Right lobe of liver (tissue), 4 donors: ENCODE results near the gene LIPA.
"Not testable (repeated sequence)": the region's sequence is repeated elsewhere in the genome, so short reads cannot be mapped to it uniquely, and the experiment has no call there.

Experiments
- CTCF ChIP-seq, 4 donors: fragments of 200-600 bp in 3 of 4; fragments of 450-650 bp in 1 of 4; IDR thresholded peaks; one replicate each; pipeline versions ENCODE4 v1.5.1 to v1.8.0; 2016 to 2022; ENCODE audit warnings: antibody characterized with exemption in 4 of 4, mild to moderate bottlenecking in 2 of 4
- POLR2A ChIP-seq: fragments of 450-650 bp; IDR thresholded peaks from one replicate; pipeline ENCODE4 v1.6.1; 2017; ENCODE audit warnings: antibody characterized with exemption, mild to moderate bottlenecking
- donor health status: DM: no; HTN: no; CAD: no.
- donor health status: DM: no; HTN: no; CAD: no.
- donor health status: DM: no; HTN: yes; CAD: no.

- not testable (repeated sequence) for TF ChIP-seq CTCF (IDR thresholded peaks at IDR 0.05); POLR2A
These were observed 4.0 kb downstream of the LIPA start for GRCh38 chr10:89247623-89248022.
